Gastroesophageal sphincter (tissue), 4 donors: Measurements from ENCODE around the gene ZBTB24. TPM values are rescaled to one million over a fixed set of nuclear protein-coding genes. Genes with fewer than 3 reads are reported as not detected.

ENCODE experiments used
- ATAC-seq: fragments of 150-250 bp; one replicate; pipeline ENCODE4 v1.9.1; 2016; ENCODE audit warnings: mild to moderate bottlenecking, moderate library complexity
- H3K27ac ChIP-seq, 4 donors: fragments of 200-600 bp; sonication (generic) in 3 of 4; 1 replicate in 3 of 4; 2 replicates in 1 of 4; pipeline ENCODE4 v1.5.1; 2016 to 2019
- H3K27me3 ChIP-seq: fragments of 200-600 bp; sonication (generic); one replicate; pipeline ENCODE4 v1.5.1; 2019
- H3K36me3 ChIP-seq, 2 donors: fragments of 200-600 bp; sonication (generic); one replicate each; pipeline ENCODE4 v1.5.1; 2019; ENCODE audit warnings: control low read depth in 1 of 2
- H3K4me1 ChIP-seq, 3 donors: fragments of 200-600 bp; sonication (generic); 1 replicate in 2 of 3; 2 replicates in 1 of 3; pipeline ENCODE4 v1.5.1; 2016 to 2019; ENCODE audit warnings: control low read depth in 2 of 3
- H3K4me3 ChIP-seq, 2 donors: fragments of 200-600 bp; sonication (generic); one replicate each; pipeline ENCODE4 v1.5.1; 2019; ENCODE audit warnings: mild to moderate bottlenecking in 1 of 2, moderate library complexity in 1 of 2
- H3K9me3 ChIP-seq, 3 donors: fragments of 200-600 bp; sonication (generic); one replicate each; pipeline ENCODE4 v1.5.1; 2017 to 2019; ENCODE audit warnings: control low read depth in 2 of 3
- EP300 ChIP-seq: sonication (generic); formaldehyde crosslinking; IDR thresholded peaks from one replicate; pipeline ENCODE4 v1.6.1; 2017; ENCODE audit warnings: antibody characterized with exemption, mild to moderate bottlenecking
- POLR2A ChIP-seq, 2 donors: fragments of 450-650 bp; IDR thresholded peaks; one replicate each; pipeline ENCODE4 v1.6.1; 2017; ENCODE audit warnings: antibody characterized with exemption in 2 of 2, mild to moderate bottlenecking in 2 of 2, moderate library complexity in 1 of 2
- POLR2AphosphoS5 ChIP-seq: sonication (generic); formaldehyde crosslinking; IDR thresholded peaks from one replicate; pipeline ENCODE4 v1.6.1; 2017; ENCODE audit warnings: antibody characterized with exemption
- WGBS, 2 donors: methylation state at CpG; one replicate each; pipeline ENCODE4 v1.1.5; 2018; ENCODE audit warnings: low coverage in 1 of 2; 5-methylcytosine and 5-hydroxymethylcytosine counted together
- total RNA-seq, 4 donors: library from RNA; depleted of rRNA; stranded (reverse); fragments of >200 nt; gene quantifications; one replicate each; pipeline ENCODE4 v1.1.0, GENCODE V29; 2016
- TF ChIP-seq, protein P1 (sequence below), 4 experiments: fragments of 200-600 bp in 2 of 4; fragments of 450-650 bp in 2 of 4; sonication (generic) in 1 of 4; IDR thresholded peaks; one replicate each; pipeline ENCODE4 v1.5.1; 2017 to 2019; ENCODE audit warnings: antibody characterized with exemption in 4 of 4, mild to moderate bottlenecking in 2 of 4, moderate library complexity in 2 of 4

The ZBTB24 gene
- total RNA-seq, 4 donors from 2014 or later, result 6.2 to 8.9 (median 7.0) TPM

GRCh38 chr6:109503327-109504224 is 20.6 kb upstream of the ZBTB24 start:
- no peaks in the 10 kb centered on the region for H3K4me1 ChIP-seq
- H3K27me3 ChIP-seq, result no peaks in the 10 kb centered on the region
- H3K27ac ChIP-seq, result no peak overlapping the region
- no peaks in the 10 kb centered on the region for H3K9me3 ChIP-seq
- TF ChIP-seq POLR2A (IDR thresholded peaks at IDR 0.05) (no peak), EP300 (no peak), POLR2AphosphoS5 (no peak)
- TF ChIP-seq, protein P1, sequence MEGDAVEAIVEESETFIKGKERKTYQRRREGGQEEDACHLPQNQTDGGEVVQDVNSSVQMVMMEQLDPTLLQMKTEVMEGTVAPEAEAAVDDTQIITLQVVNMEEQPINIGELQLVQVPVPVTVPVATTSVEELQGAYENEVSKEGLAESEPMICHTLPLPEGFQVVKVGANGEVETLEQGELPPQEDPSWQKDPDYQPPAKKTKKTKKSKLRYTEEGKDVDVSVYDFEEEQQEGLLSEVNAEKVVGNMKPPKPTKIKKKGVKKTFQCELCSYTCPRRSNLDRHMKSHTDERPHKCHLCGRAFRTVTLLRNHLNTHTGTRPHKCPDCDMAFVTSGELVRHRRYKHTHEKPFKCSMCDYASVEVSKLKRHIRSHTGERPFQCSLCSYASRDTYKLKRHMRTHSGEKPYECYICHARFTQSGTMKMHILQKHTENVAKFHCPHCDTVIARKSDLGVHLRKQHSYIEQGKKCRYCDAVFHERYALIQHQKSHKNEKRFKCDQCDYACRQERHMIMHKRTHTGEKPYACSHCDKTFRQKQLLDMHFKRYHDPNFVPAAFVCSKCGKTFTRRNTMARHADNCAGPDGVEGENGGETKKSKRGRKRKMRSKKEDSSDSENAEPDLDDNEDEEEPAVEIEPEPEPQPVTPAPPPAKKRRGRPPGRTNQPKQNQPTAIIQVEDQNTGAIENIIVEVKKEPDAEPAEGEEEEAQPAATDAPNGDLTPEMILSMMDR (IDR thresholded peaks at IDR 0.05), result no peak
- no peaks in the 10 kb centered on the region for H3K36me3 ChIP-seq
- WGBS, 2 donors, result 81 to 100% methylated on average over 3 to 8 of the region's 10 CpGs
- ATAC-seq, result no peak
- no peak overlapping the region for H3K4me3 ChIP-seq

DNA sequence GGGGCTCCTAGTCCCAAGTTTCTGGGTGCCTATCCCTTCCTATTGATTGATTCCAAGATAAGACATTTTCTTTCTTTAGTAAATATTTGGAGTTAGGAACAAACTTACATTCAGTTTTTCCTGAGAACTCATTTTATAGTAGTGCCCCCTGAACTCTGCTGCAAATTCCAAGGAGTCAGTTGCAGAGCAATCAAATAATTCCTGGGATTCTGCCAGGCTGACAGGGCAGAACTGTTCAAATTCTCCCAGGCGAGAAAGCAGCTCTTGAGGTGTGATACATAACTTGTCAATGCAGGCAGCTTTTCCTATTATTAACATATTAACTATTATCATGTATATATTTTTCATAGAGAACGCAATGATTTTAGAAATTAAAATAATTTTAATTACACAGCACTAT is 15.9 kb upstream of the ZBTB24 start:
- no peak overlapping the region for H3K4me3 ChIP-seq
- H3K9me3 ChIP-seq, result no peaks in the 10 kb centered on the region
- ATAC-seq, result no peak
- no peaks in the 10 kb centered on the region for H3K27me3 ChIP-seq
- no peak for TF ChIP-seq EP300
- no peak for TF ChIP-seq POLR2AphosphoS5
- TF ChIP-seq, protein P1 (IDR thresholded peaks at IDR 0.05), result no peak
- no peak for TF ChIP-seq POLR2A (IDR thresholded peaks at IDR 0.05)
- no peak overlapping the region for H3K27ac ChIP-seq
- WGBS, 2 donors, result 76 to 95% methylated on average over 2 of the region's 2 CpGs
- no peaks in the 10 kb centered on the region for H3K36me3 ChIP-seq
- no peaks in the 10 kb centered on the region for H3K4me1 ChIP-seq

GRCh38 chr6:109498052-109498451 is 15.0 kb upstream of the ZBTB24 start:
- whole genome bisulfite sequencing, 2 donors, result 67 to 79% methylated on average over 1 to 4 of the region's 4 CpGs

DNA sequence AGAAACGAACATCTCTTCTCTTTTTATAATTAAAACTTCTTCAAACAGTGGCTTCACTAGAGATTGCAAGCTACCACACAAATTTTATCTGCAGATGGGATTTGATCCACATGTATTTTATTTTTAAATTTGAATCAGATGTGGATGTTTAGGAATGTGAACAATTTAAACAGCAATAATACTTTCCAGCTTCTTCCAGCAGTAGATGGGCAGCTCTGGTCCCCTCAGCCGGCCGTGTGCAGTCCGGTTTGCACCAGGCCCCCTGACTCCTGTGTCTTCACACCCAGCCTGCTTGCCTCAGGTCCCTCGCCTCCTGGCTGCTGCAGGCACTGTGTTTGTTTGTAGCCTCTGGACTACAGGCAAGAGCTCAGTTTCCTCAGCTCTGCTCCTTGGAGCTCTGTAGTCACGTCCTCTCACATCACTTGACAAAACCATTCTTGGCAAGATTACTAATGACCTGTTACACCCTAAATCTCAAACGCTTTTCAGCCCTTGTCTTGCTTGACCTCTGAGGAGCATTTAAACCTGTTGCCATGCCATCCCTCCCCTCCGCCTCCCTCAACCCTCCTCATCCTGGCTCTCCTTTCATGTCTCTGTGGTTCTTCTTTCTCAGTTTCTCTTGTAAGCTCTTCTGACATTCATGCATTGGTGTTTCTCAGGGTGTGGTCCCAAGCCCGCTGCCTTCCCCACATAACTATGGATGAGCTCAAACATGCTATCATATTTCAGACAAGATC is 13.2 kb upstream of the ZBTB24 start:
- TF ChIP-seq POLR2A (IDR thresholded peaks at IDR 0.05) (no peak), EP300 (no peak), POLR2AphosphoS5 (no peak)
- TF ChIP-seq, protein P1 (IDR thresholded peaks at IDR 0.05), result no peak
- no peaks in the 10 kb centered on the region for H3K4me1 ChIP-seq
- WGBS, 2 donors, result 68 to 80% methylated on average over 8 to 9 of the region's 9 CpGs
- H3K27ac ChIP-seq, result no peak overlapping the region
- H3K4me3 ChIP-seq, result no peak overlapping the region
- no peak for ATAC-seq
- H3K9me3 ChIP-seq, result no peaks in the 10 kb centered on the region
- H3K27me3 ChIP-seq, result no peaks in the 10 kb centered on the region
- no peaks in the 10 kb centered on the region for H3K36me3 ChIP-seq

More at GRCh38 chr6:109498052-109498451, 15.0 kb upstream of the ZBTB24 start:
- H3K4me3 ChIP-seq, result no peak overlapping the region
- H3K4me1 ChIP-seq, result no peaks in the 10 kb centered on the region
- no peaks in the 10 kb centered on the region for H3K36me3 ChIP-seq
- H3K27me3 ChIP-seq, result no peaks in the 10 kb centered on the region
- TF ChIP-seq POLR2A (IDR thresholded peaks at IDR 0.05), result no peak
- TF ChIP-seq, protein P1 (IDR thresholded peaks at IDR 0.05), result no peak
- TF ChIP-seq POLR2AphosphoS5, result no peak
- no peak for TF ChIP-seq EP300
- no peak for ATAC-seq
- no peak overlapping the region for H3K27ac ChIP-seq
- H3K9me3 ChIP-seq, result no peaks in the 10 kb centered on the region
